GM10266 (cell line): ENCODE data around the gene CORIN.
"Not testable (repeated sequence)": the region's sequence is repeated elsewhere in the genome, so short reads cannot be mapped to it uniquely, and the experiment has no call there.

ENCODE experiments used
- DNase-seq: peaks from one replicate; pipeline ENCODE4 v3.0.0; 2012; ENCODE audit errors: extremely low spot score
- CTCF ChIP-seq: IDR thresholded peaks from 2 replicates; pipeline ENCODE4 v1.5.1; 2012; ENCODE audit warnings: mild to moderate bottlenecking, low read depth; ENCODE audit not compliant: control insufficient read depth, insufficient read depth; ENCODE audit errors: missing control alignments

Gene CORIN

GRCh38 chr4:47692691-47693090 is 145.2 kb downstream of the CORIN start:
- DNase-seq, result no peak
- TF ChIP-seq CTCF, result no peak

GRCh38 chr4:47691757-47692383 is 146.0 kb downstream of the CORIN start:
- DNase-seq, result not testable (repeated sequence)

DNA sequence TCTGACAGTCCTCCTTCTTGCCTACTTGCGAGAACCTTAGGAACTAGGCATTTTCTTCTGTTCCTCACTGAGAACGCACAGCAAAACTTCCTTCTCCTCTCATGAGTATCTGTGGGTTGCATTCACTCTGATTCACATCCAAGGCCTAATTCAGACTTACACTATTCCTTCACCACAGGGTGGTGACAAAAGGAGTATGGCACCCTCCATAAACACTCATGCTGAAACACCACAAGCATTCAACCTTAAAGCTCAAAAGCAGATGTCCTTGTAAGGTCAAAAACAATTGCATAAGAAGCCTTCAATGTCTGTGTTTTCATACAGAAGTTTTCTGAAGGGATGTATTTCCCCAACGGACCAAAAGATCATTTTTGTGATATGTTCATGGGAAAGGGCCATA is 147.3 kb downstream of the CORIN start:
- no peak for DNase-seq
- TF ChIP-seq CTCF, result no peak

DNA sequence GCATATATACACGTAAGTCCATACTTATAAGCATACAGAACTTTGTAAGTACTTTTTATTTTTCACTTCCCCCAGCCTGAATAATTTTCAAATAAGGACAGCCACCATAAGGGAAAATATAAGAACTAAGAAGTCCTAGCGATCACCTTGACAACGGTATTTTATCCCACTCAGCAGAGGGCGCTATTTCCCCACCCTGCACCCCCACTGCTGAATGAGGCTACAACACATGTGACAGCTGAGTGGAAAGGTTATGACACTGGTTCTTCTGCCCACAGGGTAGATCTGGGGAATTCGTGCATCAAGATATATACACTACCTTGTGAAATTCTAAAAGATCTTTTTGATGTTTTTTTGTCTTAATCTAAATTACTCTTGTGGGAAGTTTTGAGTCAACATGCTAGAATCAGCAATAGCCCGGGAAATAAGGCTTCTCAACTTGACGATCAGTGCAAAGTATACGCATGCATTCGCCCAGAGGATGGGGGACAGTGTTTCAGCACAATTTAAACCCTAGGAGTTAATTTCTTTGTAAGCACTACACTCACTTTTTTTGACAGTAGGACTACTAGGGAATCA is 151.5 kb downstream of the CORIN start:
- peak; percentile 49 for DNase-seq
- peak; percentile 79 for TF ChIP-seq CTCF

GRCh38 chr4:47675806-47676205 is 162.1 kb downstream of the CORIN start:
- DNase-seq, result no peak
- TF ChIP-seq CTCF, result no peak

- no peak for DNase-seq
- TF ChIP-seq CTCF, result no peak
Measured at GRCh38 chr4:47674144-47674543, 163.7 kb downstream of the CORIN start.

- no peak for TF ChIP-seq CTCF
- no peak for DNase-seq
Measured at GRCh38 chr4:47672696-47673095, 165.2 kb downstream of the CORIN start.

- DNase-seq, result no peak
- TF ChIP-seq CTCF, result no peak
Measured at GRCh38 chr4:47669946-47670345, 167.9 kb downstream of the CORIN start.
